Neuronal stem cell (in vitro differentiated cells): Measurements from ENCODE around the gene MELTF.
"Not testable (repeated sequence)": the region's sequence is repeated elsewhere in the genome, so short reads cannot be mapped to it uniquely, and the experiment has no call there.

ENCODE experiments used
- DNase-seq: peaks from one replicate; pipeline ENCODE4 v3.0.0-alpha.2; 2013; ENCODE audit warnings: low spot score
- H2AFZ ChIP-seq: one replicate; pipeline ENCODE4 v1.6.1; 2013; ENCODE audit warnings: mild to moderate bottlenecking, low read length, inconsistent platforms
- H2AK5ac ChIP-seq: 2 replicates; pipeline ENCODE4 v1.6.1; 2013; ENCODE audit warnings: low read depth, mild to moderate bottlenecking, inconsistent platforms, low read length, moderate library complexity, mixed read lengths
- H2BK120ac ChIP-seq: 2 replicates; pipeline ENCODE4 v1.6.1; 2013; ENCODE audit warnings: low read depth, mild to moderate bottlenecking, inconsistent platforms, low read length, moderate library complexity, mixed read lengths
- H2BK12ac ChIP-seq: one replicate; pipeline ENCODE4 v1.6.1; 2013; ENCODE audit warnings: low read length, inconsistent platforms
- H2BK15ac ChIP-seq: 2 replicates; pipeline ENCODE4 v1.6.1; 2013; ENCODE audit warnings: mild to moderate bottlenecking, low read length, inconsistent platforms, mixed read lengths
- H2BK5ac ChIP-seq: one replicate; pipeline ENCODE4 v1.6.1; 2013; ENCODE audit warnings: inconsistent platforms, mild to moderate bottlenecking, low read length, moderate library complexity
- H3K14ac ChIP-seq: one replicate; pipeline ENCODE4 v1.6.1; 2013; ENCODE audit warnings: low read length, inconsistent platforms
- H3K18ac ChIP-seq: 2 replicates; pipeline ENCODE4 v1.6.1; 2013; ENCODE audit warnings: low read length, inconsistent platforms
- H3K23ac ChIP-seq: 2 replicates; pipeline ENCODE4 v1.6.1; 2013; ENCODE audit warnings: low read depth, mild to moderate bottlenecking, mixed read lengths, low read length, inconsistent platforms; ENCODE audit not compliant: poor library complexity
- H3K27ac ChIP-seq: replicated peaks from 3 replicates; pipeline ENCODE4 v1.5.1; 2013; ENCODE audit warnings: low read length, inconsistent platforms
- H3K27me3 ChIP-seq, 3 experiments: 2 replicates each; pipeline ENCODE4 v1.6.1; 2013; ENCODE audit warnings: low read length in 3 of 3, mild to moderate bottlenecking in 2 of 3, inconsistent platforms in 1 of 3, low read depth in 1 of 3, mixed read lengths in 1 of 3, moderate library complexity in 1 of 3; ENCODE audit not compliant: control insufficient read depth in 3 of 3, insufficient read depth in 3 of 3
- H3K36me3 ChIP-seq, 2 donors: replicated peaks in 1 of 2; 2 replicates each; pipeline ENCODE4 v1.6.1; 2013; ENCODE audit warnings: low read length in 2 of 2; ENCODE audit not compliant: control insufficient read depth in 2 of 2, insufficient read depth in 2 of 2
- H3K4ac ChIP-seq: 2 replicates; pipeline ENCODE4 v1.6.1; 2013; ENCODE audit warnings: inconsistent platforms, mild to moderate bottlenecking, low read length, moderate library complexity
- H3K4me1 ChIP-seq, 2 donors: 1 replicate in 1 of 2; 2 replicates in 1 of 2; pipeline ENCODE4 v1.6.1; 2013; ENCODE audit warnings: low read length in 2 of 2, low read depth in 1 of 2; ENCODE audit not compliant: control insufficient read depth in 2 of 2, insufficient read depth in 1 of 2
- H3K4me2 ChIP-seq: one replicate; pipeline ENCODE4 v1.6.1; 2013; ENCODE audit warnings: mild to moderate bottlenecking, low read length, inconsistent platforms; ENCODE audit not compliant: insufficient read depth, poor library complexity, severe bottlenecking
- H3K4me3 ChIP-seq, 2 donors: 2 replicates each; pipeline ENCODE4 v1.5.1; 2013; ENCODE audit warnings: low read length in 2 of 2, mild to moderate bottlenecking in 2 of 2, inconsistent platforms in 1 of 2, moderate library complexity in 1 of 2
- H3K79me1 ChIP-seq: one replicate; pipeline ENCODE4 v1.6.1; 2013; ENCODE audit warnings: low read depth, mild to moderate bottlenecking, inconsistent platforms, low read length, moderate library complexity
- H3K9ac ChIP-seq: one replicate; pipeline ENCODE4 v1.6.1; 2013; ENCODE audit warnings: mild to moderate bottlenecking, low read depth, low read length, inconsistent platforms; ENCODE audit not compliant: poor library complexity
- H3K9me3 ChIP-seq, 2 donors: replicated peaks in 1 of 2; 2 replicates each; pipeline versions ENCODE3 to v1.6.1; 2013; ENCODE audit warnings: low read length in 2 of 2, mild to moderate bottlenecking in 2 of 2, inconsistent platforms in 1 of 2, low read depth in 1 of 2, mixed read lengths in 1 of 2, moderate library complexity in 1 of 2; ENCODE audit not compliant: control insufficient read depth in 2 of 2, insufficient read depth in 1 of 2
- H4K8ac ChIP-seq: one replicate; pipeline ENCODE4 v1.6.1; 2013; ENCODE audit warnings: low read depth, mild to moderate bottlenecking, inconsistent platforms, low read length, moderate library complexity
- H4K91ac ChIP-seq: one replicate; pipeline ENCODE4 v1.6.1; 2013; ENCODE audit warnings: low read length, low read depth, mild to moderate bottlenecking, inconsistent platforms; ENCODE audit not compliant: poor library complexity
- WGBS, 2 donors: extraction: QIAGEN DNeasy Blood & Tissue Kit; methylation state at CpG; one replicate each; pipeline ENCODE4 v1.1.7; 2013; ENCODE audit warnings: missing lambda C conversion rate in 2 of 2, mixed read lengths in 1 of 2; ENCODE audit not compliant: insufficient read length in 2 of 2, insufficient replicate concordance in 1 of 2; ENCODE audit errors: extremely low coverage in 2 of 2; 5-methylcytosine and 5-hydroxymethylcytosine counted together

The MELTF gene

GRCh38 chr3:197062446-197062845, 32.8 kb upstream of the MELTF start:
- no CpG with 5 or more reads among the region's 4 CpGs for WGBS, 2 donors
- H3K36me3 ChIP-seq: peaks cover 2 to 92% of the 10 kb centered on the region in 2 donors
- H3K4me1 ChIP-seq: no peaks in the 10 kb centered on the region
- H3K23ac ChIP-seq: no peak overlapping the region
- no peaks in the 10 kb centered on the region for H3K27me3 ChIP-seq
- H3K4me3 ChIP-seq: no peak overlapping the region
- no peak overlapping the region for H3K4ac ChIP-seq
- no peak overlapping the region for H2BK5ac ChIP-seq
- no peak for DNase-seq
- H2BK12ac ChIP-seq: no peak overlapping the region
- H3K9ac ChIP-seq: no peak overlapping the region
- H2AFZ ChIP-seq: no peak overlapping the region
- H3K14ac ChIP-seq: no peak overlapping the region
- H3K18ac ChIP-seq: no peak overlapping the region
- no peaks in the 10 kb centered on the region for H3K79me1 ChIP-seq
- no peak overlapping the region for H2BK15ac ChIP-seq
- no peak overlapping the region for H4K91ac ChIP-seq
- H2BK120ac ChIP-seq: no peak overlapping the region
- H3K4me2 ChIP-seq: no peak overlapping the region
- no peak overlapping the region for H2AK5ac ChIP-seq
- no peak overlapping the region for H3K27ac ChIP-seq
- H3K9me3 ChIP-seq: no peaks in the 10 kb centered on the region
- no peak overlapping the region for H4K8ac ChIP-seq

DNA sequence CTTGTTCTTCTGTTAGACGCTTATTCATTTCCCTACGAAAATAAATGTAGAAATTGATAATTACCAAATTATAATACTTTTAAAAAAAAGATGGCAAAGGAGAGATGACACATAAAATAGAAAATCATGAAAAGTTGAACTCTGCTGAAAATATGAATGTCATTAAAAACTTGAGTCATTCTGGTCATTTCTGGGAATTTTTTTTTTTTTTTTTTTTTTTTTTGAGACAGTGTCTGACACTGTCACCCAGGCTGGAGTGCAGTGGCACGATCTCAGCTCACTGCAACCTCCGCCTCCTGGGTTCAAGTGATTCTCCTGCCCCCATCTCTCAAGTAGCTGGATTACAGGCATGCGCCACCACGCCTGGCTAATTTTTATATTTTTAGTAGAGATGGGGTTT, 22.0 kb upstream of the MELTF start:
- H3K79me1 ChIP-seq, H3K9ac ChIP-seq, H2BK120ac ChIP-seq, H3K18ac ChIP-seq, H3K9me3 ChIP-seq, DNase-seq, H3K4ac ChIP-seq, H4K91ac ChIP-seq, H2AFZ ChIP-seq, H3K4me1 ChIP-seq, H3K27ac ChIP-seq, H3K4me3 ChIP-seq, H2BK12ac ChIP-seq, H4K8ac ChIP-seq, H2BK5ac ChIP-seq, H3K23ac ChIP-seq, H2AK5ac ChIP-seq, H2BK15ac ChIP-seq, H3K4me2 ChIP-seq, H3K14ac ChIP-seq, H3K27me3 ChIP-seq: not testable (repeated sequence)
- peaks cover 14 to 84% of the 10 kb centered on the region in 2 donors for H3K36me3 ChIP-seq
- WGBS, 2 donors: no CpG with 5 or more reads among the region's 6 CpGs

DNA sequence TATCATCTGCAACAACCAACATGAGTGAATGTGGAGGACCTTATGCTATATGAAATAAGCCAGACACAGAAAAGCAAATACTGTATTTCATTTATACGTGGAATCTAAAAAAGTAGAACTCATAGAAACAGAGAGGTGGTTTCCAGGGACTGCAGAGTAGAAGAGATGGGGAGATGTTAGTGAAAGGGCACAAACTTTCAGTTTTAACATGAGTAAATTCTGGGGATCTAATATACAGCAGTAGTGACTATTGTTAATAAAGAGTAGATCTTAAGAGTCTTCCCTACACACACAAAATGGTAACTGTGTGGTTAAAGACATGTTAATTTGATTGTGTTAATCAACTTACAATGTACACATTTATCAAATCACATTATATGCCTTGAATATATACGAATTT, 20.9 kb upstream of the MELTF start:
- H3K4me3 ChIP-seq: no peak overlapping the region
- H4K8ac ChIP-seq: no peak overlapping the region
- no peaks in the 10 kb centered on the region for H3K9me3 ChIP-seq
- H3K14ac ChIP-seq: no peak overlapping the region
- H2AK5ac ChIP-seq: no peak overlapping the region
- H3K36me3 ChIP-seq: peaks cover 8 to 84% of the 10 kb centered on the region in 2 donors
- H3K27ac ChIP-seq: no peak overlapping the region
- WGBS, 2 donors: no CpG with 5 or more reads among the region's 2 CpGs
- no peak overlapping the region for H2BK15ac ChIP-seq
- no peaks in the 10 kb centered on the region for H3K27me3 ChIP-seq
- H3K79me1 ChIP-seq: no peaks in the 10 kb centered on the region
- H2AFZ ChIP-seq: no peak overlapping the region
- no peak for DNase-seq
- H3K18ac ChIP-seq: no peak overlapping the region
- H3K4me1 ChIP-seq: no peaks in the 10 kb centered on the region
- H2BK5ac ChIP-seq: no peak overlapping the region
- no peak overlapping the region for H3K4me2 ChIP-seq
- no peak overlapping the region for H4K91ac ChIP-seq
- no peak overlapping the region for H3K23ac ChIP-seq
- no peak overlapping the region for H3K9ac ChIP-seq
- no peak overlapping the region for H3K4ac ChIP-seq
- no peak overlapping the region for H2BK12ac ChIP-seq
- no peak overlapping the region for H2BK120ac ChIP-seq

- no peak overlapping the region for H4K91ac ChIP-seq
- H2BK5ac ChIP-seq: no peak overlapping the region
- H2BK120ac ChIP-seq: no peak overlapping the region
- H3K18ac ChIP-seq: no peak overlapping the region
- H2BK12ac ChIP-seq: no peak overlapping the region
- no peak overlapping the region for H3K14ac ChIP-seq
- H2BK15ac ChIP-seq: no peak overlapping the region
- H3K4me1 ChIP-seq: peaks cover 0 to 5% of the 10 kb centered on the region in 2 donors
- H3K4ac ChIP-seq: no peak overlapping the region
- no peaks in the 10 kb centered on the region for H3K27me3 ChIP-seq
- no peak overlapping the region for H3K4me3 ChIP-seq
- H3K79me1 ChIP-seq: no peaks in the 10 kb centered on the region
- no peak overlapping the region for H3K23ac ChIP-seq
- H2AK5ac ChIP-seq: no peak overlapping the region
- no peak overlapping the region for H3K4me2 ChIP-seq
- H3K27ac ChIP-seq: no peak overlapping the region
- no peak overlapping the region for H3K9ac ChIP-seq
- WGBS, 2 donors: no CpG with 5 or more reads among the region's 4 CpGs
- H3K36me3 ChIP-seq: peaks cover 4 to 70% of the 10 kb centered on the region in 2 donors
- no peak for DNase-seq
- H4K8ac ChIP-seq: no peak overlapping the region
- H2AFZ ChIP-seq: no peak overlapping the region
- no peaks in the 10 kb centered on the region for H3K9me3 ChIP-seq
Measured at GRCh38 chr3:197042539-197042938, 12.9 kb upstream of the MELTF start.
